Stomach (tissue), 9 donors: ENCODE results near the gene MAST2. TPM values are rescaled to one million over a fixed set of nuclear protein-coding genes. Genes with fewer than 3 reads are reported as not detected.

ENCODE experiments used
- DNase-seq, 2 donors: peaks; one replicate each; pipeline versions ENCODE4 v3.0.0 to v3.0.0-alpha.2; 2013 to 2019
- H3K27ac ChIP-seq, 5 donors: fragments of 200-600 bp in 4 of 5; sonication (generic) in 4 of 5; one replicate each; pipeline ENCODE4 v1.5.1; 2013 to 2019; ENCODE audit warnings: mild to moderate bottlenecking in 1 of 5, moderate library complexity in 1 of 5
- H3K27me3 ChIP-seq, 3 donors: fragments of 200-600 bp; sonication (generic); one replicate each; pipeline ENCODE4 v1.5.1; 2017 to 2019; ENCODE audit warnings: mixed run types in 1 of 3
- H3K36me3 ChIP-seq, 4 donors: fragments of 200-600 bp; sonication (generic); 1 replicate in 3 of 4; 2 replicates in 1 of 4; pipeline ENCODE4 v1.5.1; 2016 to 2019
- H3K4me1 ChIP-seq, 4 donors: fragments of 200-600 bp; sonication (generic); one replicate each; pipeline ENCODE4 v1.5.1; 2016 to 2019
- H3K4me3 ChIP-seq, 4 donors: fragments of 200-600 bp; sonication (generic) in 3 of 4; one replicate each; pipeline ENCODE4 v1.5.1; 2016 to 2019; ENCODE audit warnings: mild to moderate bottlenecking in 1 of 4
- H3K9me3 ChIP-seq, 4 donors: fragments of 200-600 bp; sonication (generic); one replicate each; pipeline ENCODE4 v1.5.1; 2016 to 2019
- POLR2A ChIP-seq, 4 donors: fragments of 450-650 bp; IDR thresholded peaks; one replicate each; pipeline ENCODE4 v1.6.1; 2016; ENCODE audit warnings: antibody characterized with exemption in 4 of 4, control low read depth in 2 of 4, mild to moderate bottlenecking in 1 of 4, moderate library complexity in 1 of 4
- POLR2AphosphoS5 ChIP-seq, 3 donors: sonication (generic); formaldehyde crosslinking; IDR thresholded peaks; one replicate each; pipeline ENCODE4 v1.6.1; 2016; ENCODE audit warnings: antibody characterized with exemption in 3 of 3
- WGBS, 5 donors: extraction: QIAGEN DNeasy Blood & Tissue Kit in 3 of 5; methylation state at CpG; one replicate each; pipeline versions ENCODE4 v1.1.5 to v1.1.7; 2013 to 2018; 5-methylcytosine and 5-hydroxymethylcytosine counted together
- intact Hi-C: fragments of 100-400 bp; cut with DNase I; formaldehyde crosslinking; loops from one replicate; pipeline ENCODE4 v1.15.1; 2023; ENCODE audit warnings: low total_unique reads
- polyA plus RNA-seq, 3 donors: library from polyadenylated mRNA; stranded (reverse); fragments of 200-250 nt; gene quantifications; one replicate each; pipeline ENCODE4 v1.2.3, GENCODE V29; 2013
- total RNA-seq, 5 donors: library from RNA; depleted of rRNA; stranded (reverse); fragments of >200 nt; gene quantifications; one replicate each; pipeline versions ENCODE4 v1.1.0 to v1.2.3, GENCODE V29; 2014 to 2016
- donor health status: healthy with polysubstance abuse.
- donor health status: Bipolar disorder and iron deficiency.
- donor health status: healthy.

The MAST2 gene
- total and polyA plus RNA-seq, 8 donors, result 5.3 to 131 (median 34.8) TPM

DNA sequence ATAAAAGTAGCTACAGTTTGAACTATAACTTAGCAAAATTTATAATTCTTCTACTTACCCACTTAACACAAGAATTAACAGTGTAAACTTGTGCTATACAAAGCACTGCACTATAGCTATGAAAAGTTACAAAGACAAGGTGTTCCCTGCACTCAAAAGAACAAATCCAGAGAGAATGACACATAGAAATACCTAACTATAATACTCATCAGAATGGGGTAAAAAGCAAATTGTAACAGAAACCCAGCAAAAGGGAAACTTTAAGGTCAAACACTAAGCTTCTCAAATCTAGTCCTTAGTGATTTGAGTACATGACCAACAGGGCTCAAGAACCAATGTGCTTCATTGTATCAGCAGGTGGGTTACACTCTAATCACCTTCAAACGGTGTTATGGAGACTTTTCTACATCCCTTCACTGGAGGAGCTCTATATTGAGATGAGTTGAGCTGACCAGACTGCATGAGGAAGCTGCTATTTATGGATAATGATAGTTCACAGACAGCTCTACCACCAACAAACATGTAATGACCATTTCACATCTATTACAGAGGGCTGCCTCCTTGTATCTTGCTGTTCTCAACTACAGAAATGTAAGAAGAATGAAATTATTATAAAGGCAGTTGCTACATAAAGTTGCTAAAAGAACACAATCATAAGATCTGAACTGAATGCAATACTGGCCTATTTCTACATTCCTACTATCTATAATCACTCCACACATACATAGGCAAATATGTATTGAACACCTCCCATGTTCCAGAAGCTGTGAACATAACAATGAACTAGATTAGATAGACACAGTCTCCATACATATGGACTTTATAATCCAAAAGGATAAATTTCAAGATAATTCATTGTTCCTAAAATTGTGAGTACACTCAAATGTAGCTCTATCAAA is 281.4 kb downstream of the MAST2 start:
- H3K27ac ChIP-seq, result no peak overlapping the region
- TF ChIP-seq POLR2AphosphoS5 (IDR thresholded peaks at IDR 0.05) (no peak), POLR2A (IDR thresholded peaks at IDR 0.05) (no peak)
- intact Hi-C loops, result no loop called here

More for the DNA sequence above, 281.4 kb downstream of the MAST2 start:
- Histone ChIP-seq H3K4me1 (peaks cover 0 to 27% (median 6%) of the 10 kb centered on the region in 4 donors), H3K9me3 (no peaks in the 10 kb centered on the region), H3K36me3 (no peaks in the 10 kb centered on the region), H3K27me3 (no peaks in the 10 kb centered on the region), H3K4me3 (no peak overlapping the region)
- no peak for DNase-seq
- 69 to 77% (median 73%) methylated on average over 1 of the region's 1 CpG for WGBS, 5 donors

Other genes starting within 250 kb of the MAST2 start
- gene NASP, start 219.6 kb upstream of the MAST2 start, total RNA-seq, result 100 to 1,000 TPM in 2 of 5 donors, 10 to 100 TPM in 3; 14.0 to 107 (median 51.8) TPM
- gene NASP, start 219.6 kb upstream of the MAST2 start, polyA plus RNA-seq, result 100 to 1,000 TPM in 1 of 3 donors, 10 to 100 TPM in 2; 78.7 to 119 (median 79.9) TPM
- gene CCDC17, start 179.6 kb upstream of the MAST2 start, total RNA-seq, result 10 to 100 TPM in 2 of 5 donors, 1 to 10 TPM in 2, not detected in 1; 5.1 to 17.1 (median 11.1) TPM
- gene CCDC17, start 179.6 kb upstream of the MAST2 start, polyA plus RNA-seq, result under 1 TPM in 2 of 3 donors, not detected in 1; 0.68 to 0.83 TPM
- 100 to 1,000 TPM; 102 to 346 (median 104) TPM for gene GPBP1L1, start 117.1 kb upstream of the MAST2 start, total RNA-seq
- 10 to 100 TPM; 40.1 to 48.6 (median 45.1) TPM for gene GPBP1L1, start 117.1 kb upstream of the MAST2 start, polyA plus RNA-seq
- gene TMEM69, start 115.4 kb upstream of the MAST2 start, total RNA-seq, result 10 to 100 TPM in 3 of 5 donors, 1 to 10 TPM in 1, not detected in 1; 7.1 to 35.6 (median 21.5) TPM
- 10 to 100 TPM; 10.1 to 14.7 (median 14.2) TPM for gene TMEM69, start 115.4 kb upstream of the MAST2 start, polyA plus RNA-seq
- 10 to 100 TPM in 1 of 5 donors, 1 to 10 TPM in 4; 5.2 to 19.5 (median 7.8) TPM for gene IPP, start 53.0 kb upstream of the MAST2 start, total RNA-seq
- 1 to 10 TPM; 3.2 to 4.9 (median 4.4) TPM for gene IPP, start 53.0 kb upstream of the MAST2 start, polyA plus RNA-seq